Stimulated activated CD4-positive, alpha-beta T cell treated with anti-CD3 and anti-CD28 coated beads, Interleukin-15, amount 100 ng/mL, for 48 hours (primary cell): ENCODE measurements around the gene WDR27.
"Not testable (repeated sequence)": the region's sequence is repeated elsewhere in the genome, so short reads cannot be mapped to it uniquely, and the experiment has no call there.

Source experiments
- DNase-seq, 2 donors: peaks; one replicate each; pipeline ENCODE4 v3.0.0-alpha.2; 2020; ENCODE audit warnings: low read depth in 2 of 2

The WDR27 gene

DNA sequence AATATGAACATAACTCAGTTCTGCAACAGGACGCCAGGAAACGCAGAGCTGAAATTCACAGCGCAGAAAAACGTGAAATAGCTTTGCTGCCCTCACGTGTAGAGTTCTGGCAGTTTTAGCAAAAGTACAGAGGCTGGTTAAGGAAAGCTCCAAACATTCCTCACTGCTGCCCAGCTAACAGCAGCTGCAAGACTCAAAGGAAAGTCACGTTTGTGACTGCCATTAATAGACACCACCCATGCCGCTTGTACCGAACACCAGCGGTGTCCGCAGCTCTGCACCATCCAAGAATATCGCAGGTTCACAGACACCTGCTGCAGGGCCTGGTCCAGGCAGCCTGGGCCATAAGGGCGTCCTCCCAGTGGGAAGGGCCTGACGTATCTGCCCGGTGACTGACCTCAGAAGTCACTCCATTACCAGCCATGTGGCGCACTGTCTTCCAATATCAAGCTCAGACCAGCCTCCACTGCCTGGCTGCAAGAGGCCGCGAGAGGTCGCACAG, 61.4 kb downstream of the WDR27 start:
- no peak for DNase-seq

DNA sequence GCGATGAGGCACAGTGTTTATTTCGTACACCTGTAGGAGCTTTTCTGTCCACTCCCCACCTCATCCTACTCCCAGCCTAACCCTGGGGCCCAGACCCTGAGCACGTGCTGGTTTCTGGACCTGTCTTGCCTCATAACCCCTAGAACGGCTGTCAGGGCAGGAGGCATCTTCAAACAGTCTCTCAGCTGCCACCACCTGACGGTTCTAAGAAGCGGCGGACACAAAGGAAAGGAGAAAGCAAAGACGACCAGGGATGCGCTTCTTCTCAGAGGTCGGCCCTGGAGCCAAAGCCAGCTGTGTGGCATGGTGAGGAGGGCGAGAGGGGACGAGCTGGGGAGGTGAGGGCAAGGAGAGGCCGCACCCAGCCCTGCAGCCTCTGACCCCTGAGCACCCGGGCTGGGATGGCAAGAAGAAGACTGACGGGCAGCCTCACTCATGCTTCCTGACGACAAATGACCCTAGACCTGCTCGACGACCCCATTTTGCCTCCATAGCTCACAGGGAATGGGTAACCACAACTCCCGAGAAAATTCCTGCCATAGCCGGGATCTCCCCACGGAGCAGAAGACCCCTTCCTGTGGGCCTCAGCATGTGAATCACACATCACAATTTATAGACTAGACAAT, 62.1 kb downstream of the WDR27 start:
- DNase-seq: no peak

- no peak for DNase-seq
Observed at GRCh38 chr6:169638915-169639314, 62.9 kb downstream of the WDR27 start.

DNA sequence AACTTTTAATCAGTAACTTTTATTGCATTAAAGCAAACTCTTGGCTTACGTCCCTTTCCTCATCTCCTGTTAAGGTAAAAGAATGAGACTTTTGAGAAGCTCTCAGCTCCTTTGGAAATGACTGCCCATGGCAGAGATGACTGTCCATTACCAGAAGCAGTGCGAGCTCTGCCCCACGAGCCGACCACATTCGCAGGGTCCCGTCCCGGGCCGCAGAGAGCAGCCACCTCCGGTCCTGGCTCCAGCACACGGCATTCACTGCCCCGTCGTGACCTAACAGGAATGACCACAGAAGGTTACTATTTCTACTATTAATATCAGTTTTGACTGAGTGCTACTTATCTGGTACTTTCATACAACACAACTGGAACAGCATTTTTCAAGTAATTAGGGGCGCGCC, 63.4 kb downstream of the WDR27 start:
- no peak for DNase-seq

GRCh38 chr6:169635345-169635744, 66.5 kb downstream of the WDR27 start:
- DNase-seq: no peak

DNA sequence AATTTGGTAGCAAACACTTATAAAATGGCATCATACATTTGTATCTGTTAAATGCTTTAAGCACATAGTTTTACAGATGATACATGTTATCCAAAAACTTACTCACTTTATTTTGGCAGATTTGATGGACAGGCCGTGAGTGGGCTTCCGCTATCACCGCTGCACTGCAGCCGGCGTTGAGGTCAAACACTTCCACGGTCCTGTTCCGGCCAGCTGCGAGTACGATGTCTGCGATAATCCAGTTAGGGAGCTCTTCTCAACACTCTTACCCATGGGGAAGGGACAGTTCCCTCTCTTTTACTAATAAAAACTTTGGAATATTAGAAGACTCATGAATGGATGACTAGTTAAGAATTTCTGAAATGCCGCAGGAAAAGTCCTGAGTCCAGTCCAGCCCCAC, 69.0 kb downstream of the WDR27 start:
- DNase-seq: no peak

DNA sequence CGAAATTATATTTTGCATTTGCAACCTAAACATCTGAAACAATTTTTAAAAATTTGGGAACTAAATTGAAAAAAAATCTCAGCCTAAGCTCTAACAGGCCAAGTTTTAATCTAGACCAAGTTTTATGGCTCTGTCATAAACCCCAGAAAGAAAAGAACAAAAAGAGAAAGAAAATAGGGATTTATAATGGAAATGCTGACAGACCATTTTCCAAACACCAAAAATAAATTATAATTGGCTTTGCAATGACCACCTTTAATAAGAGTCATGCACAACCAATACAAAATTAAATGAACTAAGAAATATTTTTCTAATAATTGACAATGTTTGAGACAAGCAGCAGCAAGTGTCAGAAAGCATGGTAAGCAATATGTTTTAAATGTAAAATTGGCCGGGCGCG, 72.6 kb downstream of the WDR27 start:
- DNase-seq: no peak

- no peak for DNase-seq
Observed at GRCh38 chr6:169627736-169628607, 73.9 kb downstream of the WDR27 start.

DNA sequence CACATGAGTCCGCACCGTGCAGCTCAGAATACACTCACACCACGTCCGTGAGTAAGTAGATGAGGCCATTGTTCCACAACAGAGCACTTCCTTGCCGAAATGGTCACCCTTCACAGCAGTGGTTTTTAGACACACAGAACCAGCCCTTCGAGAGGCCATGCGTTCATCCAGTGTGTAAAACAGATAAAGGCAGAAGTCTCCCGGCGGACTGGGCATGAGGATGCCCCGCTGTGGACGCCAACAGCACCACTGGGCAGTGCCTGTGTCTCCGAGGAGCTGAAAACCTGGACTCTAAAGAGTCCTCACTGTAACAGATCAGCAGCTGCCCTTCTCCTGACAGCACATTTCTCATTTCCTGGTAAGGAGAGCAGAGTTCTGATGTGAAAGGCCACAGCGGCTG, 75.2 kb downstream of the WDR27 start:
- DNase-seq: no peak

DNA sequence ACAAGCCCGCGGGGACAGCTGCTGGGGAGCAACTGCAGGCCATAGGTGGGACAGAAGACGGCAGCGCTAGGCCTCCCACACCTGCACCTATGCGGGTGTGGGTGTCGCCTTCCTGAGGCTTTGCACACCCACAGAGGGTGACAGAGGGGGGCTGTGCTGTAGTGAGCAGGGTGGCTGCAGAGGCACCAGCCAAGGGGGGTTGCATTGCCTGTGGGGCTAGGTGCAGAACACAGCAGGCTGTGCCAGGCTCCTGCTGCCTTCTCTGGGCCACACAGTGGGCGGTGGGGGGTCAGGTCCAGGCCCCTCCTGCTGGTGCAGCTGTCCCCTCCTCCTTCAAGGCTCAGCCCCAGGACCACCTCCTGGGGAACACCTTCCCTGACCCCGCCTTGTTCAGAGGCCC, 75.7 kb downstream of the WDR27 start:
- DNase-seq: no peak

GRCh38 chr6:169625376-169625775, 76.5 kb downstream of the WDR27 start:
- DNase-seq: no peak

GRCh38 chr6:169624785-169625184, 77.0 kb downstream of the WDR27 start:
- no peak for DNase-seq

DNA sequence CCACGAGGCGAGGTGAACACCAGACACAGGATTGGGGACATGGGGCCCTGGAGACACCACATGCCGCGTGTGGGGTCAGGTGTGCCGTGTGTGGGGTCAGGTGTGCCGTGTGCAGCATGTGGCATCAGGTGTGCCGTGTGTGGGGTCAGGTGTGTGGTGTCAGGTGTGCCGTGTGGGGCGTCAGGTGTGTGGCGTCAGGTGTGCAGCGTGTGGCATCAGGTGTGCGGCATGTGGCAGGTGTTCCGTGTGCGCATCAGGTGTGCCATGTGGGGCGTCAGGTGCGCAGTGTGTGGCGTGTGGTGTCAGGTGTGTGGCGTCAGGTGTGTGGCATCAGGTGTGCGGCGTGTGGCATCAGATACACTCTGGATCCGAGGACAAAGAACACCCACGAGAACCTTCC, 77.9 kb downstream of the WDR27 start:
- no peak for DNase-seq

- DNase-seq: no peak
Observed at GRCh38 chr6:169623343-169623742, 78.5 kb downstream of the WDR27 start.

- no peak for DNase-seq
Observed at GRCh38 chr6:169622618-169623017, 79.2 kb downstream of the WDR27 start.

- DNase-seq: no peak
Observed at GRCh38 chr6:169621311-169621710, 80.5 kb downstream of the WDR27 start.

GRCh38 chr6:169620171-169621130, 81.4 kb downstream of the WDR27 start:
- no peak for DNase-seq

- DNase-seq: no peak
Observed at GRCh38 chr6:169619650-169620049, 82.2 kb downstream of the WDR27 start.

GRCh38 chr6:169618526-169619490, 83.0 kb downstream of the WDR27 start:
- DNase-seq: no peak

DNA sequence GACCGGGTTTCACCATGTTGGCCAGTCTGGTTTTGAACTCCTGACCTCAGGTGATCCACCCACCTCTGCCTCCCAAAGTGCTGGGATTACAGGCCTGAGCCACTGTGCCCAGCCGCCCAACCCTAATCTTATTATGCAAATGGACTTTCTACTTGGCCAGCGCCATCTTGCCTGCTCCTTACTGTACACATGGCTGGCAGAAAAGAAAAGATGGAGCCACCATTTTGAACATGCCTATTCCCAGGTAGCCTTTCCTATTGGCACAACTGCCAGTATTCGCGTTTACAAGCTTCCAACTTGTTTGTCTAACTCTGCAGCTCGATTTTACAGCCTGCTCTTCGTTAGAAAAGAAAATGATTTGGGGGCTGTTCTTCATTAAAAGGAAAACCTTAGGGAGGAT, 84.3 kb downstream of the WDR27 start:
- no peak for DNase-seq

- not testable (repeated sequence) for DNase-seq
Observed at GRCh38 chr6:169608609-169609008, 93.2 kb downstream of the WDR27 start.
